GM23248 (cell line): Measurements from ENCODE around the gene NKAIN2.

Source experiments
- EZH2 ChIP-seq: fragments of 200-600 bp; sonication (generic); IDR thresholded peaks from 2 replicates; pipeline ENCODE4 v1.6.1; 2018; ENCODE audit warnings: antibody characterized with exemption, mild to moderate bottlenecking; ENCODE audit not compliant: insufficient read depth, poor library complexity, severe bottlenecking
- EZH2phosphoT487 ChIP-seq: fragments of 200-600 bp; sonication (generic); IDR thresholded peaks from 2 replicates; pipeline ENCODE4 v1.6.1; 2018; ENCODE audit warnings: antibody characterized with exemption, moderate library complexity, mild to moderate bottlenecking, low read depth; ENCODE audit not compliant: insufficient read depth

DNA sequence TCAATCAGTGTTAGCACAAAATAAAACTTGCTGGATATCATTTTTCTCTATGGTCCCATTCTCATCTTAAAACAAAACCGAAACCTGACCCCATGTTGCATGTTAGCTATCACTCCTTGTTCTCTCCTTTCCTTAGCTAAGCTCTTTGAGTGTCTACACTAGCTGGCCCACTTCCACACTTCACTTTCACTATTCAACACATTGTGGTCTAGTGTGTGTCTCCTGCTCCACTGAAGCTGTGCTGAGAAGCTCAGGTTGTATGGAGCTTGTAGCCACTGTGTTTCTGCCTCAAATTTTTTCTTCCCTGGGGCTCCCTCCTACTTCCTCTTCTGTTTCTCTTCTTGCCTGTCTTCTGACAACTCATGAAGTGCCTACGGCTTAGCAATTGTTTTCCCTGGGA lies 223.0 kb downstream of the NKAIN2 start:
- TF ChIP-seq EZH2phosphoT487 (no peak), EZH2 (no peak)
